Activated T-cell treated with anti-CD3 and anti-CD28 coated beads, Interleukin-2, amount 50 U/mL, for 4 hours (primary cell): ENCODE results near the gene SHISAL1. TPM values are rescaled to one million over a fixed set of nuclear protein-coding genes. Genes with fewer than 3 reads are reported as not detected.

Source experiments
- ATAC-seq, 2 donors: fragments of 200-7000 bp; cut with Tn5 transposase; one replicate each; pipeline ENCODE4 v1.10.0; 2021
- DNase-seq: peaks from one replicate; pipeline ENCODE4 v3.0.0-alpha.2; 2020
- H3K27me3 Mint-ChIP-seq: one replicate; pipeline ENCODE4 v1.8.0; 2021; ENCODE audit warnings: low read depth, mixed read lengths
- H3K36me3 Mint-ChIP-seq: one replicate; pipeline ENCODE4 v1.8.0; 2022; ENCODE audit warnings: mixed read lengths; ENCODE audit not compliant: insufficient read depth
- H3K4me1 Mint-ChIP-seq: one replicate; pipeline ENCODE4 v1.8.0; 2021; ENCODE audit warnings: low read depth, mixed read lengths
- H3K4me3 Mint-ChIP-seq: one replicate; pipeline ENCODE4 v1.8.0; 2021; ENCODE audit warnings: mild to moderate bottlenecking, moderate library complexity, mixed read lengths
- H3K9me3 Mint-ChIP-seq: one replicate; pipeline ENCODE4 v1.8.0; 2021; ENCODE audit warnings: mixed read lengths
- total RNA-seq, 3 donors: library from RNA; stranded (reverse); gene quantifications; one replicate each; pipeline ENCODE4 v1.2.1, GENCODE V29; 2021

SHISAL1 gene
- total RNA-seq, 3 donors from 2014 or later, result not detected

- Mint-ChIP-seq H3K4me1 (peaks cover under 1% of the 10 kb centered on the region), H3K27me3 (peaks cover 6% of the 10 kb centered on the region), H3K9me3 (no peaks in the 10 kb centered on the region), H3K36me3 (no peaks in the 10 kb centered on the region), H3K4me3 (no peak overlapping the region)
- ATAC-seq, result no peak
- no peak for DNase-seq
Observed at GRCh38 chr22:44336962-44337677, 24.4 kb upstream of the SHISAL1 start.

- DNase-seq (no peak), ATAC-seq (no peak)
- Mint-ChIP-seq H3K4me3 (no peak overlapping the region), H3K36me3 (no peaks in the 10 kb centered on the region), H3K9me3 (no peaks in the 10 kb centered on the region), H3K27me3 (peaks cover 9% of the 10 kb centered on the region), H3K4me1 (peaks cover 3% of the 10 kb centered on the region)
Observed at GRCh38 chr22:44335903-44336803, 23.4 kb upstream of the SHISAL1 start.

- H3K4me1 Mint-ChIP-seq, result peaks cover 7% of the 10 kb centered on the region
- H3K9me3 Mint-ChIP-seq, result no peaks in the 10 kb centered on the region
- H3K4me3 Mint-ChIP-seq, result no peak overlapping the region
- DNase-seq (no peak), ATAC-seq (no peak)
- H3K36me3 Mint-ChIP-seq, result no peaks in the 10 kb centered on the region
- peaks cover 11% of the 10 kb centered on the region for H3K27me3 Mint-ChIP-seq
Observed at GRCh38 chr22:44335066-44335839, 22.5 kb upstream of the SHISAL1 start.

GRCh38 chr22:44333847-44334635 lies 21.3 kb upstream of the SHISAL1 start:
- ATAC-seq, result no peak
- Mint-ChIP-seq H3K9me3 (no peaks in the 10 kb centered on the region), H3K27me3 (peaks cover 20% of the 10 kb centered on the region), H3K36me3 (no peaks in the 10 kb centered on the region), H3K4me1 (peaks cover 13% of the 10 kb centered on the region), H3K4me3 (no peak overlapping the region)
- no peak for DNase-seq

- Mint-ChIP-seq H3K4me1 (peaks cover 13% of the 10 kb centered on the region), H3K36me3 (no peaks in the 10 kb centered on the region), H3K9me3 (no peaks in the 10 kb centered on the region), H3K27me3 (peaks cover 30% of the 10 kb centered on the region), H3K4me3 (no peak overlapping the region)
- DNase-seq (no peak), ATAC-seq (no peak)
Observed at GRCh38 chr22:44332946-44333345, 20.2 kb upstream of the SHISAL1 start.

- H3K36me3 Mint-ChIP-seq, result no peaks in the 10 kb centered on the region
Observed at GRCh38 chr22:44331881-44332714, 19.3 kb upstream of the SHISAL1 start.

GRCh38 chr22:44330744-44331660 lies 18.3 kb upstream of the SHISAL1 start:
- no peaks in the 10 kb centered on the region for H3K36me3 Mint-ChIP-seq
- ATAC-seq, result no peak
- no peaks in the 10 kb centered on the region for H3K9me3 Mint-ChIP-seq
- no peak overlapping the region for H3K4me3 Mint-ChIP-seq
- peaks cover 49% of the 10 kb centered on the region for H3K27me3 Mint-ChIP-seq
- no peak for DNase-seq
- H3K4me1 Mint-ChIP-seq, result peaks cover 19% of the 10 kb centered on the region

More at GRCh38 chr22:44331881-44332714, 19.3 kb upstream of the SHISAL1 start:
- H3K9me3 Mint-ChIP-seq, result no peaks in the 10 kb centered on the region
- DNase-seq (no peak), ATAC-seq (no peak)
- H3K4me1 Mint-ChIP-seq, result peaks cover 13% of the 10 kb centered on the region
- H3K4me3 Mint-ChIP-seq, result peak overlapping the region; percentile 62
- H3K27me3 Mint-ChIP-seq, result peaks cover 39% of the 10 kb centered on the region

- Mint-ChIP-seq H3K4me1 (peaks cover 24% of the 10 kb centered on the region), H3K4me3 (no peak overlapping the region), H3K36me3 (no peaks in the 10 kb centered on the region), H3K27me3 (peaks cover 53% of the 10 kb centered on the region), H3K9me3 (no peaks in the 10 kb centered on the region)
- ATAC-seq, result no peak
- no peak for DNase-seq
Observed at GRCh38 chr22:44330188-44330743, 17.5 kb upstream of the SHISAL1 start.

GRCh38 chr22:44329179-44329796 lies 16.5 kb upstream of the SHISAL1 start:
- Mint-ChIP-seq H3K27me3 (peaks cover 57% of the 10 kb centered on the region), H3K4me1 (peaks cover 24% of the 10 kb centered on the region), H3K4me3 (no peak overlapping the region), H3K36me3 (no peaks in the 10 kb centered on the region), H3K9me3 (no peaks in the 10 kb centered on the region)
- ATAC-seq (peak; percentile 20 to 52), DNase-seq (no peak)

- ATAC-seq (no peak), DNase-seq (no peak)
- peaks cover 61% of the 10 kb centered on the region for H3K27me3 Mint-ChIP-seq
- H3K36me3 Mint-ChIP-seq, result no peaks in the 10 kb centered on the region
- H3K9me3 Mint-ChIP-seq, result no peaks in the 10 kb centered on the region
- no peak overlapping the region for H3K4me3 Mint-ChIP-seq
- H3K4me1 Mint-ChIP-seq, result peaks cover 24% of the 10 kb centered on the region
Observed at GRCh38 chr22:44328762-44329161, 16.0 kb upstream of the SHISAL1 start.

GRCh38 chr22:44328326-44328725 lies 15.6 kb upstream of the SHISAL1 start:
- ATAC-seq, result no peak
- Mint-ChIP-seq H3K9me3 (no peaks in the 10 kb centered on the region), H3K4me1 (peaks cover 24% of the 10 kb centered on the region), H3K4me3 (no peak overlapping the region), H3K36me3 (no peaks in the 10 kb centered on the region), H3K27me3 (peaks cover 64% of the 10 kb centered on the region)
- no peak for DNase-seq

- H3K36me3 Mint-ChIP-seq, result no peaks in the 10 kb centered on the region
- ATAC-seq (no peak), DNase-seq (no peak)
- H3K27me3 Mint-ChIP-seq, result peaks cover 59% of the 10 kb centered on the region
- peaks cover 21% of the 10 kb centered on the region for H3K4me1 Mint-ChIP-seq
- H3K4me3 Mint-ChIP-seq, result peak overlapping the region; percentile 73
- H3K9me3 Mint-ChIP-seq, result no peaks in the 10 kb centered on the region
Observed at GRCh38 chr22:44326491-44326885, 13.7 kb upstream of the SHISAL1 start.
